Vagina (tissue), 2 donors: ENCODE measurements around the gene SCD5. TPM values are rescaled to one million over a fixed set of nuclear protein-coding genes. Genes with fewer than 3 reads are reported as not detected.

Source experiments
- DNase-seq, 2 donors: peaks; one replicate each; pipeline ENCODE4 v3.0.0-alpha.2; 2017; ENCODE audit errors: extremely low spot score in 2 of 2
- H3K27ac ChIP-seq: fragments of 200-600 bp; sonication (generic); one replicate; pipeline ENCODE4 v1.5.1; 2019
- H3K27me3 ChIP-seq: fragments of 200-600 bp; sonication (generic); one replicate; pipeline ENCODE4 v1.5.1; 2019
- H3K36me3 ChIP-seq, 2 donors: fragments of 200-600 bp; sonication (generic); one replicate each; pipeline ENCODE4 v1.5.1; 2017 to 2019
- H3K4me1 ChIP-seq: fragments of 200-600 bp; sonication (generic); one replicate; pipeline ENCODE4 v1.5.1; 2019
- H3K4me3 ChIP-seq, 2 donors: fragments of 200-600 bp; sonication (generic); 1 replicate in 1 of 2; 2 replicates in 1 of 2; pipeline ENCODE4 v1.5.1; 2016 to 2019
- H3K9me3 ChIP-seq: fragments of 200-600 bp; sonication (generic); one replicate; pipeline ENCODE4 v1.5.1; 2019
- CTCF ChIP-seq, 3 experiments: fragments of 450-650 bp in 2 of 3; fragments of 200-600 bp in 1 of 3; sonication (generic) in 1 of 3; IDR thresholded peaks; one replicate each; pipeline ENCODE4 v1.5.1; 2017 to 2019; ENCODE audit warnings: antibody characterized with exemption in 3 of 3, mild to moderate bottlenecking in 2 of 3, moderate library complexity in 2 of 3
- POLR2A ChIP-seq, 2 donors: fragments of 450-650 bp; IDR thresholded peaks; one replicate each; pipeline ENCODE4 v1.6.1; 2017; ENCODE audit warnings: antibody characterized with exemption in 2 of 2, mild to moderate bottlenecking in 2 of 2, moderate library complexity in 2 of 2
- POLR2AphosphoS5 ChIP-seq, 2 donors: sonication (generic); formaldehyde crosslinking; IDR thresholded peaks; one replicate each; pipeline ENCODE4 v1.9.0; 2017; ENCODE audit warnings: antibody characterized with exemption in 2 of 2, mild to moderate bottlenecking in 2 of 2, low read depth in 1 of 2; ENCODE audit not compliant: insufficient read depth in 1 of 2
- intact Hi-C: fragments of 100-400 bp; cut with DNase I; formaldehyde crosslinking; loops from one replicate; pipeline ENCODE4 v1.15.1; 2023
- total RNA-seq: library from RNA; depleted of rRNA; stranded (reverse); fragments of >200 nt; gene quantifications from one replicate; pipeline ENCODE4 v1.2.3, GENCODE V29; 2016

Gene SCD5
- total RNA-seq, 1 donor from 2014 or later, result 16.9 TPM

- H3K36me3 ChIP-seq, result no peaks in the 10 kb centered on the region
- H3K4me1 ChIP-seq, result no peaks in the 10 kb centered on the region
- TF ChIP-seq CTCF (IDR thresholded peaks at IDR 0.05) (no peak), POLR2AphosphoS5 (IDR thresholded peaks at IDR 0.05; ENCODE audit: insufficient read depth in 1 of 2, low read depth in 1 of 2) (no peak), POLR2A (IDR thresholded peaks at IDR 0.05) (no peak)
- H3K9me3 ChIP-seq, result no peaks in the 10 kb centered on the region
- intact Hi-C loops, result no loop called here
- no peak for DNase-seq
- no peaks in the 10 kb centered on the region for H3K27me3 ChIP-seq
- no peak overlapping the region for H3K27ac ChIP-seq
- H3K4me3 ChIP-seq, result no peak overlapping the region
These were observed 192.0 kb downstream of the SCD5 start for GRCh38 chr4:82606622-82607021.

GRCh38 chr4:82604522-82604921, 194.1 kb downstream of the SCD5 start:
- Histone ChIP-seq H3K36me3 (no peaks in the 10 kb centered on the region), H3K27ac (no peak overlapping the region), H3K4me3 (no peak overlapping the region), H3K9me3 (no peaks in the 10 kb centered on the region), H3K27me3 (no peaks in the 10 kb centered on the region), H3K4me1 (no peaks in the 10 kb centered on the region)
- DNase-seq, result no peak
- no peak for TF ChIP-seq POLR2AphosphoS5 (IDR thresholded peaks at IDR 0.05; ENCODE audit: insufficient read depth in 1 of 2, low read depth in 1 of 2)
- TF ChIP-seq CTCF (IDR thresholded peaks at IDR 0.05), result no peak
- no peak for TF ChIP-seq POLR2A (IDR thresholded peaks at IDR 0.05)
- intact Hi-C loops, result no loop called here

- Histone ChIP-seq H3K27me3 (no peaks in the 10 kb centered on the region), H3K4me3 (no peak overlapping the region), H3K36me3 (no peaks in the 10 kb centered on the region), H3K4me1 (no peaks in the 10 kb centered on the region), H3K9me3 (no peaks in the 10 kb centered on the region), H3K27ac (no peak overlapping the region)
- intact Hi-C loops, result no loop called here
- TF ChIP-seq POLR2AphosphoS5 (IDR thresholded peaks at IDR 0.05; ENCODE audit: insufficient read depth in 1 of 2, low read depth in 1 of 2), result no peak
- no peak for TF ChIP-seq POLR2A (IDR thresholded peaks at IDR 0.05)
- TF ChIP-seq CTCF (IDR thresholded peaks at IDR 0.05), result no peak
- DNase-seq, result no peak
These were observed 197.2 kb downstream of the SCD5 start for GRCh38 chr4:82601242-82602015.

- no peaks in the 10 kb centered on the region for H3K36me3 ChIP-seq
- no peaks in the 10 kb centered on the region for H3K9me3 ChIP-seq
- no peak overlapping the region for H3K4me3 ChIP-seq
- H3K4me1 ChIP-seq, result no peaks in the 10 kb centered on the region
- no peaks in the 10 kb centered on the region for H3K27me3 ChIP-seq
- TF ChIP-seq POLR2A (IDR thresholded peaks at IDR 0.05) (no peak), POLR2AphosphoS5 (IDR thresholded peaks at IDR 0.05; ENCODE audit: insufficient read depth in 1 of 2, low read depth in 1 of 2) (no peak), CTCF (IDR thresholded peaks at IDR 0.05) (no peak)
- intact Hi-C loops, result no loop called here
- DNase-seq, result no peak
- H3K27ac ChIP-seq, result no peak overlapping the region
These were observed 199.3 kb downstream of the SCD5 start for GRCh38 chr4:82599336-82599735.

GRCh38 chr4:82594456-82594855, 204.1 kb downstream of the SCD5 start:
- Histone ChIP-seq H3K9me3 (no peaks in the 10 kb centered on the region), H3K36me3 (no peaks in the 10 kb centered on the region), H3K4me1 (no peaks in the 10 kb centered on the region), H3K27ac (no peak overlapping the region), H3K4me3 (no peak overlapping the region), H3K27me3 (no peaks in the 10 kb centered on the region)
- TF ChIP-seq POLR2AphosphoS5 (IDR thresholded peaks at IDR 0.05; ENCODE audit: insufficient read depth in 1 of 2, low read depth in 1 of 2) (no peak), CTCF (IDR thresholded peaks at IDR 0.05) (no peak), POLR2A (IDR thresholded peaks at IDR 0.05) (no peak)
- intact Hi-C loops, result no loop called here
- no peak for DNase-seq
